Lower leg skin (tissue), 3 donors: ENCODE measurements around the gene MYMX.

Experiments
- CTCF ChIP-seq, 3 donors: fragments of 450-650 bp; IDR thresholded peaks; one replicate each; pipeline ENCODE4 v1.5.1; 2016; ENCODE audit warnings: antibody characterized with exemption in 3 of 3, mild to moderate bottlenecking in 3 of 3, moderate library complexity in 2 of 3
- POLR2A ChIP-seq, 2 donors: fragments of 450-650 bp; IDR thresholded peaks; one replicate each; pipeline ENCODE4 v1.6.1; 2016 to 2017; ENCODE audit warnings: antibody characterized with exemption in 2 of 2, mild to moderate bottlenecking in 1 of 2, moderate library complexity in 1 of 2

GRCh38 chr6:44224029-44224964, 7.6 kb downstream of the MYMX start:
- TF ChIP-seq CTCF (IDR thresholded peaks at IDR 0.05) (no peak), POLR2A (IDR thresholded peaks at IDR 0.05) (no peak)
